22Rv1 (cell line): Measurements from ENCODE around the gene MTCP1.

ENCODE experiments used
- H3K27ac ChIP-seq: fragments of 450-650 bp; 2 replicates; pipeline ENCODE4 v1.5.1; 2017
- CTCF ChIP-seq: fragments of 450-650 bp; IDR thresholded peaks from 2 replicates; pipeline ENCODE4 v1.5.1; 2017; ENCODE audit warnings: mild to moderate bottlenecking
- ZFX ChIP-seq: fragments of 450-650 bp; IDR thresholded peaks from 2 replicates; pipeline ENCODE4 v1.6.1; 2017; ENCODE audit warnings: antibody characterized with exemption, borderline replicate concordance

Gene MTCP1

GRCh38 chrX:155054255-155054654 lies 16.7 kb downstream of the MTCP1 start:
- H3K27ac ChIP-seq, result no peak overlapping the region
- no peak for TF ChIP-seq CTCF
- TF ChIP-seq ZFX, result no peak

GRCh38 chrX:155053656-155054055 lies 17.3 kb downstream of the MTCP1 start:
- no peak overlapping the region for H3K27ac ChIP-seq
- TF ChIP-seq CTCF (no peak), ZFX (no peak)

- TF ChIP-seq ZFX (no peak), CTCF (no peak)
- H3K27ac ChIP-seq, result no peak overlapping the region
These were observed 18.0 kb downstream of the MTCP1 start for GRCh38 chrX:155052738-155053498.

GRCh38 chrX:155048977-155049619 lies 21.8 kb downstream of the MTCP1 start:
- H3K27ac ChIP-seq, result no peak overlapping the region
- no peak for TF ChIP-seq ZFX
- TF ChIP-seq CTCF, result peak; percentile 79

GRCh38 chrX:155046811-155047528 lies 24.0 kb downstream of the MTCP1 start:
- H3K27ac ChIP-seq, result no peak overlapping the region
- TF ChIP-seq CTCF (no peak), ZFX (no peak)

- H3K27ac ChIP-seq, result no peak overlapping the region
- TF ChIP-seq CTCF (no peak), ZFX (no peak)
These were observed 24.7 kb downstream of the MTCP1 start for GRCh38 chrX:155046129-155046810.
